CD4-positive, CD25-positive, alpha-beta regulatory T cell (primary cell): ENCODE measurements around the gene POP4. TPM values are rescaled to one million over a fixed set of nuclear protein-coding genes. Genes with fewer than 3 reads are reported as not detected.

Experiments used
- ATAC-seq, 2 donors: fragments of 150-1000 bp; cut with Tn5 transposase; one replicate each; pipeline ENCODE4 v1.10.0; 2021; ENCODE audit warnings: low read depth in 2 of 2, moderate number of reproducible peaks in 2 of 2, moderate library complexity in 1 of 2
- DNase-seq, 3 donors: peaks; one replicate each; pipeline versions ENCODE4 v3.0.0 to v3.0.0-alpha.2; 2012 to 2022; ENCODE audit warnings: mixed read lengths in 1 of 3
- H3K27ac ChIP-seq: one replicate; pipeline ENCODE4 v1.7.0; 2013; ENCODE audit warnings: mild to moderate bottlenecking, low read length; ENCODE audit not compliant: insufficient read depth, poor library complexity, severe bottlenecking
- H3K27me3 ChIP-seq: one replicate; pipeline ENCODE4 v1.7.0; 2013; ENCODE audit warnings: low read length; ENCODE audit not compliant: control insufficient read depth, insufficient read depth
- H3K36me3 ChIP-seq: one replicate; pipeline ENCODE4 v1.7.0; 2013; ENCODE audit warnings: mild to moderate bottlenecking, low read length, moderate library complexity; ENCODE audit not compliant: control insufficient read depth, insufficient read depth
- H3K4me1 ChIP-seq: 2 replicates; pipeline ENCODE4 v1.7.0; 2013; ENCODE audit warnings: mild to moderate bottlenecking, low read length; ENCODE audit not compliant: insufficient read depth, control insufficient read depth, poor library complexity, severe bottlenecking
- H3K4me3 ChIP-seq: one replicate; pipeline ENCODE4 v1.7.0; 2013; ENCODE audit warnings: low read depth, mild to moderate bottlenecking, low read length, moderate library complexity
- H3K9me3 ChIP-seq, 2 experiments: 1 replicate in 1 of 2; 2 replicates in 1 of 2; pipeline ENCODE4 v1.7.0; 2013; ENCODE audit warnings: low read length in 2 of 2, mild to moderate bottlenecking in 1 of 2, moderate library complexity in 1 of 2; ENCODE audit not compliant: control insufficient read depth in 2 of 2
- H3K27ac Mint-ChIP-seq, 3 donors: one replicate each; pipeline ENCODE4 v1.8.0; 2020 to 2022; ENCODE audit warnings: mild to moderate bottlenecking in 3 of 3, mixed read lengths in 3 of 3, moderate library complexity in 2 of 3
- H3K27me3 Mint-ChIP-seq: one replicate; pipeline ENCODE4 v1.8.0; 2022; ENCODE audit warnings: mild to moderate bottlenecking, mixed read lengths
- H3K36me3 Mint-ChIP-seq: one replicate; pipeline ENCODE4 v1.8.0; 2020; ENCODE audit warnings: mixed read lengths
- H3K4me1 Mint-ChIP-seq, 4 donors: one replicate each; pipeline ENCODE4 v1.8.0; 2020 to 2022; ENCODE audit warnings: mixed read lengths in 4 of 4, mild to moderate bottlenecking in 1 of 4
- H3K4me3 Mint-ChIP-seq, 4 donors: one replicate each; pipeline ENCODE4 v1.8.0; 2020 to 2022; ENCODE audit warnings: mild to moderate bottlenecking in 4 of 4, mixed read lengths in 4 of 4, moderate library complexity in 3 of 4
- H3K9me3 Mint-ChIP-seq, 7 donors: one replicate each; pipeline ENCODE4 v1.8.0; 2020 to 2022; ENCODE audit warnings: mixed read lengths in 7 of 7, mild to moderate bottlenecking in 3 of 7, moderate library complexity in 2 of 7
- polyA plus RNA-seq, 4 donors: library from polyadenylated mRNA; unstranded; fragments of 300-500 nt; fragmentation: Illumina TruSeq; gene quantifications; one replicate each; pipeline ENCODE4 v1.2.3, GENCODE V29; 2021
- total RNA-seq: library from RNA; stranded (reverse); gene quantifications from one replicate; pipeline ENCODE4 v1.2.3, GENCODE V29; 2022

The POP4 gene
- total and polyA plus RNA-seq, 5 donors from 2014 or later, result 64.3 to 202 (median 188) TPM

GRCh38 chr19:29579308-29579910 is 26.7 kb upstream of the POP4 start:
- Histone ChIP-seq H3K9me3 (no peaks in the 10 kb centered on the region), H3K4me3 (no peak overlapping the region), H3K36me3 (no peaks in the 10 kb centered on the region), H3K4me1 (no peaks in the 10 kb centered on the region), H3K27me3 (peaks cover 2% of the 10 kb centered on the region), H3K27ac (no peak overlapping the region)
- Mint-ChIP-seq H3K27me3 (peaks cover 37% of the 10 kb centered on the region), H3K9me3 (peaks cover 0 to 9% (median 2%) of the 10 kb centered on the region in 7 donors), H3K4me3 (no peak overlapping the region), H3K4me1 (peaks cover 0 to 13% (median 3%) of the 10 kb centered on the region in 4 donors), H3K36me3 (no peaks in the 10 kb centered on the region), H3K27ac (no peak overlapping the region)
- ATAC-seq (no peak), DNase-seq (no peak)

GRCh38 chr19:29581398-29581797 is 24.7 kb upstream of the POP4 start:
- H3K4me3 Mint-ChIP-seq, result no peak overlapping the region
- Histone ChIP-seq H3K27me3 (peaks cover 2% of the 10 kb centered on the region), H3K9me3 (no peaks in the 10 kb centered on the region), H3K27ac (no peak overlapping the region), H3K4me1 (no peaks in the 10 kb centered on the region), H3K4me3 (no peak overlapping the region), H3K36me3 (no peaks in the 10 kb centered on the region)
- peaks cover 0 to 9% (median 2%) of the 10 kb centered on the region in 7 donors for H3K9me3 Mint-ChIP-seq
- DNase-seq (no peak), ATAC-seq (no peak)
- peaks cover 0 to 8% (median 0%) of the 10 kb centered on the region in 4 donors for H3K4me1 Mint-ChIP-seq
- no peaks in the 10 kb centered on the region for H3K36me3 Mint-ChIP-seq
- no peak overlapping the region for H3K27ac Mint-ChIP-seq
- H3K27me3 Mint-ChIP-seq, result peaks cover 19% of the 10 kb centered on the region

- no peaks in the 10 kb centered on the region for H3K9me3 ChIP-seq
- peaks cover 3% of the 10 kb centered on the region for H3K36me3 Mint-ChIP-seq
- peak overlapping the region in 2 of 3 donors; percentile 17 to 31 for H3K27ac Mint-ChIP-seq
- no peak for ATAC-seq
- H3K4me1 Mint-ChIP-seq, result peaks cover 0 to 14% (median 10%) of the 10 kb centered on the region in 4 donors
- H3K4me3 Mint-ChIP-seq, result no peak overlapping the region
- DNase-seq, result no peak
- H3K36me3 ChIP-seq, result no peaks in the 10 kb centered on the region
- H3K4me1 ChIP-seq, result no peaks in the 10 kb centered on the region
- no peak overlapping the region for H3K27ac ChIP-seq
- no peaks in the 10 kb centered on the region for H3K27me3 ChIP-seq
- peaks cover 0 to 9% (median 2%) of the 10 kb centered on the region in 7 donors for H3K9me3 Mint-ChIP-seq
- no peak overlapping the region for H3K4me3 ChIP-seq
- peaks cover 4% of the 10 kb centered on the region for H3K27me3 Mint-ChIP-seq
These were observed 22.7 kb upstream of the POP4 start for GRCh38 chr19:29583196-29583999.

GRCh38 chr19:29586401-29586800 is 19.7 kb upstream of the POP4 start:
- Mint-ChIP-seq H3K4me1 (peaks cover 0 to 14% (median 10%) of the 10 kb centered on the region in 4 donors), H3K27ac (no peak overlapping the region), H3K36me3 (peaks cover 3% of the 10 kb centered on the region), H3K4me3 (no peak overlapping the region), H3K27me3 (peaks cover 4% of the 10 kb centered on the region), H3K9me3 (peaks cover 0 to 7% (median 2%) of the 10 kb centered on the region in 7 donors)
- Histone ChIP-seq H3K4me1 (no peaks in the 10 kb centered on the region), H3K36me3 (no peaks in the 10 kb centered on the region), H3K4me3 (no peak overlapping the region), H3K27ac (no peak overlapping the region), H3K9me3 (peaks cover 0 to 3% of the 10 kb centered on the region in 2 experiments), H3K27me3 (peaks cover 3% of the 10 kb centered on the region)
- no peak for ATAC-seq
- DNase-seq, result no peak

- H3K36me3 ChIP-seq, result no peaks in the 10 kb centered on the region
- no peaks in the 10 kb centered on the region for H3K4me1 ChIP-seq
- peaks cover 9% of the 10 kb centered on the region for H3K27me3 Mint-ChIP-seq
- H3K9me3 Mint-ChIP-seq, result peaks cover 0 to 7% (median 0%) of the 10 kb centered on the region in 7 donors
- ATAC-seq (no peak), DNase-seq (no peak)
- H3K4me3 Mint-ChIP-seq, result no peak overlapping the region
- peak overlapping the region; percentile 29 to 96 (median 63) for H3K27ac Mint-ChIP-seq
- H3K9me3 ChIP-seq, result peaks cover 0 to 3% of the 10 kb centered on the region in 2 experiments
- no peak overlapping the region for H3K4me3 ChIP-seq
- peaks cover 0 to 14% (median 10%) of the 10 kb centered on the region in 4 donors for H3K4me1 Mint-ChIP-seq
- H3K36me3 Mint-ChIP-seq, result peaks cover 3% of the 10 kb centered on the region
- peaks cover 4% of the 10 kb centered on the region for H3K27me3 ChIP-seq
- peak overlapping the region; percentile 63 for H3K27ac ChIP-seq
These were observed 19.0 kb upstream of the POP4 start for GRCh38 chr19:29587059-29587458.

- H3K9me3 ChIP-seq, result peaks cover 0 to 3% of the 10 kb centered on the region in 2 experiments
- Mint-ChIP-seq H3K4me3 (no peak overlapping the region), H3K4me1 (peaks cover 0 to 14% (median 10%) of the 10 kb centered on the region in 4 donors), H3K36me3 (peaks cover 3% of the 10 kb centered on the region), H3K27ac (peak overlapping the region; percentile 29 to 96 (median 63)), H3K9me3 (peaks cover 0 to 7% (median 0%) of the 10 kb centered on the region in 7 donors), H3K27me3 (peaks cover 13% of the 10 kb centered on the region)
- DNase-seq (peak; percentile 40 to 76 (median 58)), ATAC-seq (peak; percentile 98 to 99)
- no peak overlapping the region for H3K4me3 ChIP-seq
- H3K4me1 ChIP-seq, result no peaks in the 10 kb centered on the region
- peaks cover 6% of the 10 kb centered on the region for H3K27me3 ChIP-seq
- H3K27ac ChIP-seq, result peak overlapping the region; percentile 63
- no peaks in the 10 kb centered on the region for H3K36me3 ChIP-seq
These were observed 18.5 kb upstream of the POP4 start for GRCh38 chr19:29587518-29587986.

- peak overlapping the region in 1 of 3 donors; percentile 29 for H3K27ac Mint-ChIP-seq
- DNase-seq (no peak), ATAC-seq (no peak)
- Histone ChIP-seq H3K27me3 (peaks cover 6% of the 10 kb centered on the region), H3K27ac (no peak overlapping the region), H3K4me1 (no peaks in the 10 kb centered on the region), H3K36me3 (no peaks in the 10 kb centered on the region), H3K4me3 (no peak overlapping the region), H3K9me3 (peaks cover 0 to 3% of the 10 kb centered on the region in 2 experiments)
- peaks cover 0 to 14% (median 10%) of the 10 kb centered on the region in 4 donors for H3K4me1 Mint-ChIP-seq
- peaks cover 17% of the 10 kb centered on the region for H3K27me3 Mint-ChIP-seq
- no peak overlapping the region for H3K4me3 Mint-ChIP-seq
- peaks cover 3% of the 10 kb centered on the region for H3K36me3 Mint-ChIP-seq
- H3K9me3 Mint-ChIP-seq, result peaks cover 0 to 7% (median 0%) of the 10 kb centered on the region in 7 donors
These were observed 18.0 kb upstream of the POP4 start for GRCh38 chr19:29588095-29588494.
